NCI-H2107 (cell line): Measurements from ENCODE around the gene ALX3.
"Not testable (repeated sequence)": the region's sequence is repeated elsewhere in the genome, so short reads cannot be mapped to it uniquely, and the experiment has no call there.

Source experiments
- DNase-seq: peaks from one replicate; lab custom pipeline; 2025; lab: John Stamatoyannopoulos, UW

Gene ALX3

DNA sequence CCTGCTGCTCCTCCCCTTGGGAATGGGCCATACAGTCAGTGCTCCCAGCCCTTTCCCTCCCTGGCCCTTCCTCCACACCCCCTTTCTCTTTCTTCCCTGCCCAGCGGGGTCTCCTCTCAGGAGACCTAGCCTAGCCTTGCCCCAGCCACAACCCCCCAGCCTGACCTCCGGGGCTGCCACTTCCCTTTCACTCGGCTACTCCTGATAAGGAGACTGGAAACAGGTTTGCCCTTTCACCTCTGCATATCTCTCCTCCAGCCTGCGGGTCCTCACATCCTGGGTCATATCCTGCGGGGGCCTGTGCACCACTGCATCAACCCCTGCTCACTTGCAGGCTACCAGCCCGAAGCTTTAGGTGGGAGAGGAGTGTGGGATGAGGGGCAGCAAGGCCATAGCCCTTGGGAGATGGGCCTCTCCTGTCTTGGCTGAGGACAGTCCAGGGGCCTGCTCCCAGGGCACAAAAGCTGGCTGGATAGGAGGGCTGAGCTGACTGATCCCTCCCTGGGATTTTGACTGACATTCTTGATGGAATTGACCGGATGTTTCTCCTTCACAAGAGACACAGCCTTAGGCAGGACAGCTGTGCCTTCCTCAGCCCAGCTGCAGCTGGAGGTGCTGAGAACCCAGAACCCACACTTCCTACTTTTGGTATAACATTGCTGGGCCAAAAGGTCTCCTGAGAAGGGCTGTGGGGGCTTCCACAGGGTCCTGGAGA lies 19.2 kb upstream of the ALX3 start:
- DNase-seq = no peak

DNA sequence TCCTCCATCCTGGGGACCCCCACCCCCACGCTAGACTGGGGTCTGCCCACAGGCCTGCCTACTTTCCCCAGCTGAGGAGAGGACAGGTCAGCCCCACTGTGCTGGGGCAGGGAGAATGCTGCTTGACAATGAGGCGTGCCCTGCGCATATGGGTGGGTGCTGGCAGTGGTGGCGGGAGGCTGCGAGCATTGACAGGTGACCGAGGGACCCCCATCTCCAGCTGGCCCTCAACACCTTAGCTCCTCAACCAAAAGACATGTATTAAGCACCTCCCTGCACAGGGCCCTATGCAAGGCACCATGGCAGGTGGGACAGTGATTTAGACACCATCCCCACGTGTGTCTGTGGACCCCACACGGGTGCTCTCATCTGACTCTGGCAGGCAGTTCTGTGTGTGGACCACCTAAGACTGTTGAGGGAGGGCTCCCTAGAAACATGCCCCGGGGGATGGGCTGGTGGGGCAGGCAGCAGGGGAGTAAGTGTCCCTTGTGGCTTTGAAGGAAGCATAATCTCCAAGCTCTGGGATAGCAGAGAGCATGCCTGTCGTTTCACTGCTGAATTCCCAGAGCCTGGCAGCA lies 18.4 kb upstream of the ALX3 start:
- DNase-seq = no peak

DNA sequence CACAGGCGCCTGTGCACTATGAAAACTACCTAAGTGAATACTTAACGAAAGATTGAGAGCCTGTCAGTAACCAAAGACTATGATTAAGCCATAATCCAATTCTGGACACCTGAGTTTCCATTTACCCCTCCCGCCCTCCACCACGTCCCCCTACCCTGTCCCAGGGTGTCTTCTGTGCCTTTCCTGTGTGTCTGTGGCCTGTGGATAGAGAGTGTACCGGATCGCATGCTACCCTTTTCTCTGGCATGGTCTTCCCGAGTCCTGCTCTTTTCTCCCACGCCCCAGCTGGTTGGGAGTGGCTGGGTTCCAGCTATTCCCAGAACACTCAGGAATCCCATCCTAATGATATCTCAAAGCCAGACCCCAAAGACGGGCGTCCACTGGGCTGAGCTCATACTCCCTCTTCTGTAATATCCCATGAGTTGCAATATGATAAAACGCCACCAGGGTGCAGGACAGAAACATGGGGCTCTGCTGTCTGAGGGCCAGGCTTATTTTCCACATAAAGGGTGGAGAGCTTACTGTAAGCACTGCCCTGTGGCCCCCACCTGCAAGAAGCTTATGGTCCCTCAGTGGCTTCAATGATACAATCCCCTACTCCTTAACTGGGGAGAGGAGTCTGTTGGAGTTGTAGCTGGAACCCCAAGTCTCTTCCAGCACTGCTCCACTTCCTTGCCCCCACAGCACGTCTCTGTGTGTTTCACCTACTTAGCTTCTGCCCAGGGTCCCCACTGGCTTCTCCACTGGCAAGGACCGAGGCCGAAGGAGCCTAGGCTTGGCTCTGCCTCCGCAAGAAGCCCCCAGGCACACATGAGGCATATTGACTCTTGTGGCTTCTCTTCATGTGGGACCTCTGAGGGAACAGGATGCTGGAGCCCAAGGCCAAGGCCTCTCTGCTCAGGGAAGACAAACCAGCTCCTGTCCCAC lies 17.6 kb upstream of the ALX3 start:
- DNase-seq = peak; percentile 18

- DNase-seq = no peak
Observed at GRCh38 chr1:110086961-110087360, 16.5 kb upstream of the ALX3 start.

GRCh38 chr1:110085671-110086070 lies 15.2 kb upstream of the ALX3 start:
- DNase-seq = no peak

DNA sequence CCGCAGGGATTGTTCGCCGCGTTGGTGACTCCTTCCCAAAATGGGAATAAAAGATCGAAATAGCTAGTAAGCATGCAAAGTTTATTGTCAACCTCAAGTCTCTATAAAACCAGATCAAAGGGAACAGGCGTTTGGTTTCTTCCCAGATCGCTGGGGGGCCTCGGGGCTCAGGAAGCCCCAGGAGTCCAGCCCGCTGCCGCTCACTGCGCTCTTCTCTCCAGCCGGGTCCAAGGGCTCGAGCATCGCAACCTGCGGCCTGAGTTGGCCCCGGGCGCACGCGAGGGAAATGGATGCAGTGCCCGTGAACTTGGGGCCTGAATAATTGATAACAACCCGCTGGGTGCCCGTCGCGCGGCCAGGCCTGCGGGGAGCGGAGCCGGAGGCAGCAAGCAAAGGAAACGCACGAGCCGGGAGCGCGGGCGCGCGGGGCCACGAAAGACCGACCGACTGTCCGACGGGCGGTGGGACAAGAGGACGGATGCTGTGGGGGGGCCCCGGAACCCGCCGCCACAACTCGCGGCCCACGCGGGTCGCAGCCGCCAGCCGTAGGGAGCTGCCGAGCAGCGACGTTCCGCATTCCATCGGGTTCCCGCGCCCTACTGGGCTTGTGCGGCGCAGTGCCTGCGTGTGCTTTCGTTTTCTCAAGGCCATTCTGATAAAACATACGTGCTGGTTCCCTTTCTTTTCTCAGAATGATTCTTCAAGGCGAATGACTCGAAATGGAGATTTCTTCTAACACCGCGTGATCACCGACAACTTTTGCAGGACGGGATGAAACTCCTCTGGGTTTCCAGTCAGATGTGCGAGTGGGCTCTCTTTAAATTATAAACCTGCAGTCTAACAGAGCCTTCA lies 14.0 kb upstream of the ALX3 start:
- DNase-seq = no peak

- no peak for DNase-seq
Observed at GRCh38 chr1:110083866-110084226, 13.4 kb upstream of the ALX3 start.

- no peak for DNase-seq
Observed at GRCh38 chr1:110083061-110083865, 12.8 kb upstream of the ALX3 start.

GRCh38 chr1:110082477-110082876 lies 12.0 kb upstream of the ALX3 start:
- no peak for DNase-seq

DNA sequence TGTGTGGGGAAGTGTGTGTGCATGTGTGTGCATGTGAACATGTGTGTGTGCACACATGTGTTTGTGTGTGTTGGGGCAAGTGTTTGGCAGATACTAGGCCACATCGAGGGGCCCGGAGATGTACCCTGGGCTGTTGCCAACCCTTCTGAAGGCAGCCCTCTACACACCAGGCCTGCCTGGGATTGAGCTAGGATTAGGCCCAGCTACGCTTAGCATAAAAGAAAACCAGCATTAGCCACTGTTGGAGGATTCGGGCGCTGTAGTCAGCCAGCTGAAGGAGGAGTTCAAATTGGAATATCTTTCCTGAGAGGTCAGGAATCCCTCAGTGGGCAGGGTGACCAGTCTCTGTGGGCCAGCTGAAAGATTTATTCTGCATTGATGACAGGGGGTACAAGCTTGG lies 10.6 kb upstream of the ALX3 start:
- DNase-seq = no peak

GRCh38 chr1:110079995-110080394 lies 9.5 kb upstream of the ALX3 start:
- DNase-seq = not testable (repeated sequence)

GRCh38 chr1:110076789-110077500 lies 6.5 kb upstream of the ALX3 start:
- DNase-seq = no peak

DNA sequence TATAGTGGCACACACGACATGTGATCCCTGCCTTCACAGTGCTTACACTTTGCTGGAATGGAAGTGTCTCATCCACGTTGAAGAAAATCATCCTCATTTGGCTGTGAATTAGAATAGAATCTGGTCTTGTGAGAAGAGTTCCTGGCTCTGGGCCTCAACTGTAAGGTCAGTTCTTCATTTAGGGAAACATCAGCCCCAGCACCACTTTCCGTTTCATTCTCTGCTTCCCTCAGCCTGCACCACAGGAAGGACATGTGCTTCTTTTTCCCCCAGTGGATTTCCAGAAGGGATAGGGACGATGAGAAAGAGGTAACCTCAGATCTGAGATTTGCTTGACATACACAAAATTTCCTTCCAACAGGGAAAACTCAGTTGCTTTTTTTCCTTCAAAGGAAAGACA lies 3.7 kb upstream of the ALX3 start:
- no peak for DNase-seq

DNA sequence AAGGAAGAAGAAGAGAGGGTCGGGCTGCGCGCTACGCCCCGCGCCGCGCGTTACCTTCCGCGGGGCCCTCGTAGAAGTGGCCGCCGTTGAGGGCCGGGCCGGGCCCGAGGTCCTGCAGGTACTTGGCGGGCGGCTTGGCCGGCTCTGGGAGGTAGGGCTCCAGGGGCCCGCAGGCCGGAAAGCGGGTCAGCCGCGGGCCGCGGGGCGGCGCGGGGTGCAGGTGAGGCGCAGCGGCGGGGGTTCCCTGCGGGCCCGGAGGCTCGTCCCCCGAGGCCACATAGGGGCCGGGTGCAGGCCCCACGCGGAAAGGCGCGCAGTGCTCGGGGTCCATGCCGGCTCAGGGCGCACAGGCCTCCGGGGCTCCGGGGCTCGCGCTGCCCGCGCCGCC lies 196 bp downstream of the ALX3 start:
- DNase-seq = no peak

GRCh38 chr1:110069404-110070281 lies 829 bp downstream of the ALX3 start:
- no peak for DNase-seq

DNA sequence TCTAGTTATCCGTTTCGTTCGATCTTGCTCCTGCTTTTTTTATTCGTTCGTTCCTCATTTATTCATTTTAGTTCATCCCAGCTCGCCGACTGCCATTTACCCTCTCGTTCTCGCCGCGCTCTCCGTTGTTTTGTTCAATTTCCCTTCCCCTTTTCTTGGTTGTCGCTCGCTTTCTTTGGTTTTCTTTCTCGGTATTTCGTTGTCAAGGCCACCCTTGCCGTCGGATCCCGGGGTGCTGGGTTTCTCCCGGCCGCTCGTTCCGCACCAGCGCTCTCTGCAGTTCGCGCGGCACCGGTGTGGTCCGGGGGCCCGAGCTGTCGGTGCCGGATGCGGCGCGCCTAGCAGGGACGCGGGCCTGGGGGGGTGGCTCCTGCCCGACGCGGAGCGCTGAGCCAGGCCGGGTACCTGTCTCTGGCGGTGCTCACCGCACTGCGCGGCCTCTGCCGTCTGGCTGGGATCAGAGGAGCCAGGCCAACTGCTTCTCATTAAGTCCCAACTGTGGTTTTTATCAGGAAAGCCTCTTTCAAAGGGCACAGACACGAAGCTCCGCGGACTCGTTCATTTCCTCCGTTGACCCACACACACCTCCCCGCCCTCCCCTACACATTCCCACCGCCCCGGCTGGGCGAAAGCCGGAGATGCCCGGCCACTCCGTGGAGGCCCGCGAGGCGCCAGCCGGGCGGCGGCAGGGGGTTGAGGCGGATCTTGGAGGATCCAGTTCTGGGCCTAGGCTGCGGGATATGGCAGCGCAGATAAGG lies 1.6 kb downstream of the ALX3 start:
- no peak for DNase-seq

DNA sequence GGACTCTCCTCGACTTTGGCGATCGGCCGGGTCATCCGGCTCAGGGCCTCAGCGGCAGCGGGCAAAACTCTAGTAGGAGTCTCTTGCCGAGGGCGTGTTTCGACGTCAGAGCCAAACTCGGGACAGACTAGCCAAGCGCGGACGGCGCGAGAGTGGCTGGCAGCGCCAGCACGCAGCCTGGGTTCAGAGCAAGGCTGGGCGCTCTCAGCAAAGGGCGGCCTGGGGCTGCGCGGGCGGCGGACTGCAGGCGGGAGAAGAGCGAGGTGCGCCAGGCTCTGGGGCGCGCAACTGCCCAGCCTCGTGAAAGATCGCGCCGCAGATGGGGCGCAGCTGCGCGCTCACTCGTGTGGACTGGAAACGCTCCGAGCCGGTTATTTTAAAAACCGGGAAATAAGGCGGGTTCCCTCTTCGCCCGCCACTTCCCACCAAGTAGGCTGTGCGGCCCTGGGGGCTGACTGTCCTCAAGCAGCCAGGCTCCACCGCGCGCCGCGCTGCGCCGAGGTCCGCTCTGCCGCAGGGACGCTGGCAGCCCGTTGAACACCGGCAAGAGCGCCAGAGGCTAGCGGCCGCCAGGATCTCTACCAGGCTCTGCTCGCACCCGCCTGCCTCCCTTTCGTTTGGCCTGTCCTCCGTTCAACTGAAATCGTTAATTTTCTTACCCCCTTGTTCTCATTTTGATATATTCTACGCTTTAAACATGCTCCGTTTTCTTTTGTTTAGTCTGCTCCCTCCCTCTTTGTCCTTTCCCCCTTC lies 2.4 kb downstream of the ALX3 start:
- no peak for DNase-seq

- no peak for DNase-seq
Observed at GRCh38 chr1:110067479-110067892, 3.0 kb downstream of the ALX3 start.
